Embryonic facial prominence (tissue), 1 donor: ENCODE measurements around the gene EIF1.
"Not testable (repeated sequence)": the region's sequence is repeated elsewhere in the genome, so short reads cannot be mapped to it uniquely, and the experiment has no call there.

Experiments
- DNase-seq: peaks from one replicate; pipeline ENCODE4 v3.0.0-alpha.2; 2016; ENCODE audit errors: extremely low spot score

Gene EIF1

GRCh38 chr17:41655611-41656111, 33.0 kb upstream of the EIF1 start:
- DNase-seq, result peak; percentile 69

GRCh38 chr17:41656249-41657023, 32.2 kb upstream of the EIF1 start:
- no peak for DNase-seq

- DNase-seq, result no peak
These were observed 31.4 kb upstream of the EIF1 start for GRCh38 chr17:41657176-41657754.

- DNase-seq, result no peak
These were observed 30.7 kb upstream of the EIF1 start for GRCh38 chr17:41657936-41658335.

GRCh38 chr17:41658846-41659245, 29.8 kb upstream of the EIF1 start:
- DNase-seq, result no peak

GRCh38 chr17:41659427-41660212, 29.1 kb upstream of the EIF1 start:
- DNase-seq, result no peak

- DNase-seq, result no peak
These were observed 28.4 kb upstream of the EIF1 start for GRCh38 chr17:41660221-41660711.

- no peak for DNase-seq
These were observed 25.1 kb upstream of the EIF1 start for GRCh38 chr17:41663451-41664171.

GRCh38 chr17:41664172-41664457, 24.6 kb upstream of the EIF1 start:
- no peak for DNase-seq

GRCh38 chr17:41664587-41665565, 23.8 kb upstream of the EIF1 start:
- DNase-seq, result no peak

GRCh38 chr17:41665566-41666236, 23.0 kb upstream of the EIF1 start:
- peak; percentile 49 for DNase-seq

- no peak for DNase-seq
These were observed 22.4 kb upstream of the EIF1 start for GRCh38 chr17:41666237-41666641.

- DNase-seq, result peak; percentile 45
These were observed 21.9 kb upstream of the EIF1 start for GRCh38 chr17:41666708-41667279.

GRCh38 chr17:41667280-41668041, 21.2 kb upstream of the EIF1 start:
- no peak for DNase-seq

GRCh38 chr17:41672153-41672552, 16.5 kb upstream of the EIF1 start:
- DNase-seq, result no peak

- not testable (repeated sequence) for DNase-seq
These were observed 13.3 kb upstream of the EIF1 start for GRCh38 chr17:41675157-41676057.

GRCh38 chr17:41676058-41676419, 12.6 kb upstream of the EIF1 start:
- DNase-seq, result no peak

- DNase-seq, result no peak
These were observed 10.2 kb upstream of the EIF1 start for GRCh38 chr17:41678411-41678906.
